Neural cell (in vitro differentiated cells): ENCODE data around the gene CXCL1. TPM values are rescaled to one million over a fixed set of nuclear protein-coding genes. Genes with fewer than 3 reads are reported as not detected.

Source experiments
- H2AFZ ChIP-seq: fragments of 200-600, 300-800 bp; sonication (generic), shearing (Covaris generic); 2 replicates; pipeline ENCODE4 v1.6.0; 2014; ENCODE audit warnings: low read depth, mild to moderate bottlenecking, antibody characterized with exemption, low read length, moderate library complexity
- H3F3A ChIP-seq: fragments of 200-600 bp; shearing (Covaris generic); 2 replicates; pipeline ENCODE4 v1.6.1; 2016; ENCODE audit warnings: mild to moderate bottlenecking, moderate library complexity, mixed read lengths, antibody characterized with exemption, low read length; ENCODE audit not compliant: insufficient read depth, poor library complexity, severe bottlenecking
- H3K27ac ChIP-seq: fragments of 200-600, 300-800 bp; sonication (generic), shearing (Covaris generic); 2 replicates; pipeline ENCODE4 v1.5.1; 2014; ENCODE audit warnings: mild to moderate bottlenecking, low read length, moderate library complexity
- H3K27me3 ChIP-seq: fragments of 300-800, 200-600 bp; sonication (generic), shearing (Covaris generic); 2 replicates; pipeline ENCODE4 v1.6.0; 2014; ENCODE audit warnings: mild to moderate bottlenecking, low read depth, low read length, moderate library complexity; ENCODE audit not compliant: insufficient read depth
- H3K36me3 ChIP-seq: fragments of 300-800, 200-600 bp; sonication (generic), shearing (Covaris generic); 2 replicates; pipeline ENCODE4 v1.5.1; 2014; ENCODE audit warnings: mild to moderate bottlenecking, antibody characterized with exemption, low read length, moderate library complexity; ENCODE audit not compliant: insufficient read depth
- H3K4me2 ChIP-seq: fragments of 300-800, 200-600 bp; sonication (generic), shearing (Covaris generic); 2 replicates; pipeline ENCODE4 v1.6.0; 2014; ENCODE audit warnings: mild to moderate bottlenecking, low read length
- H3K4me3 ChIP-seq: fragments of 300-800, 200-600 bp; sonication (generic), shearing (Covaris generic); 2 replicates; pipeline ENCODE4 v1.5.1; 2014; ENCODE audit warnings: mild to moderate bottlenecking, low read length, moderate library complexity
- H3K79me2 ChIP-seq: fragments of 200-600 bp; shearing (Covaris generic); replicated peaks from 2 replicates; pipeline ENCODE4 v1.6.0; 2014; ENCODE audit warnings: mild to moderate bottlenecking, low read length, moderate library complexity; ENCODE audit not compliant: insufficient read depth
- H3K9ac ChIP-seq: fragments of 300-800, 200-600 bp; sonication (generic), shearing (Covaris generic); 2 replicates; pipeline ENCODE4 v1.6.1; 2016; ENCODE audit warnings: mild to moderate bottlenecking, low read length, mixed read lengths
- H3K9me2 ChIP-seq: fragments of 200-600 bp; shearing (Covaris generic); 2 replicates; pipeline ENCODE4 v1.6.1; 2016; ENCODE audit warnings: mild to moderate bottlenecking, low read length, mixed read lengths; ENCODE audit not compliant: insufficient read depth
- H3K9me3 ChIP-seq: fragments of 200-600, 300-800 bp; sonication (generic), shearing (Covaris generic); 2 replicates; pipeline ENCODE4 v1.6.1; 2016; ENCODE audit warnings: mild to moderate bottlenecking, mixed run types, low read length, moderate library complexity, mixed read lengths
- H4K20me1 ChIP-seq: fragments of 200-600 bp; shearing (Covaris generic); 2 replicates; pipeline ENCODE4 v1.6.1; 2016; ENCODE audit warnings: mild to moderate bottlenecking, mixed run types; ENCODE audit not compliant: insufficient read depth
- EP300 ChIP-seq: fragments of 450-650 bp; conservative IDR thresholded peaks from 2 replicates; pipeline ENCODE4 v1.6.1; 2014; ENCODE audit warnings: antibody characterized with exemption, mild to moderate bottlenecking, moderate library complexity; ENCODE audit not compliant: poor library complexity, severe bottlenecking
- EZH2 ChIP-seq: fragments of 200-600, 300-800 bp; shearing (Covaris generic), sonication (generic); IDR thresholded peaks from 2 replicates; pipeline ENCODE4 v1.6.1; 2014; ENCODE audit warnings: antibody characterized with exemption, low read length, borderline replicate concordance, mild to moderate bottlenecking; ENCODE audit not compliant: insufficient read depth, poor library complexity, severe bottlenecking
- MXI1 ChIP-seq: fragments of 450-650 bp; conservative IDR thresholded peaks from 2 replicates; pipeline ENCODE4 v1.6.1; 2014; ENCODE audit warnings: antibody characterized with exemption, mild to moderate bottlenecking; ENCODE audit not compliant: poor library complexity, severe bottlenecking
- POLR2AphosphoS5 ChIP-seq: IDR thresholded peaks from 2 replicates; pipeline ENCODE4 v1.6.1; 2012
- RAD21 ChIP-seq: fragments of 450-650 bp; conservative IDR thresholded peaks from 2 replicates; pipeline ENCODE4 v1.6.1; 2014; ENCODE audit warnings: antibody characterized with exemption, mild to moderate bottlenecking, moderate library complexity
- SMC3 ChIP-seq: fragments of 450-650 bp; conservative IDR thresholded peaks from 2 replicates; pipeline ENCODE4 v1.6.1; 2014; ENCODE audit warnings: antibody characterized with exemption, mild to moderate bottlenecking, moderate library complexity; ENCODE audit not compliant: poor library complexity
- TAF1 ChIP-seq: IDR thresholded peaks from 2 replicates; pipeline ENCODE4 v1.6.1; 2012; ENCODE audit warnings: low read depth
- polyA plus RNA-seq: library from polyadenylated mRNA; depleted of rRNA; stranded (reverse); fragments of >200 nt; gene quantifications from 2 replicates; pipeline ENCODE4 v1.2.3, GENCODE V29; 2014
- TF ChIP-seq, protein P1 (sequence below): fragments of 450-650 bp; IDR thresholded peaks from 2 replicates; pipeline ENCODE4 v1.5.1; 2014; ENCODE audit warnings: antibody characterized with exemption, mild to moderate bottlenecking, moderate library complexity; ENCODE audit not compliant: poor library complexity, severe bottlenecking
- TF ChIP-seq, protein P2 (sequence below): IDR thresholded peaks from 2 replicates; pipeline ENCODE4 v1.6.1; 2012; ENCODE audit warnings: borderline replicate concordance

CXCL1 gene
- polyA plus RNA-seq, 1 donor from 2014 or later: not detected

DNA sequence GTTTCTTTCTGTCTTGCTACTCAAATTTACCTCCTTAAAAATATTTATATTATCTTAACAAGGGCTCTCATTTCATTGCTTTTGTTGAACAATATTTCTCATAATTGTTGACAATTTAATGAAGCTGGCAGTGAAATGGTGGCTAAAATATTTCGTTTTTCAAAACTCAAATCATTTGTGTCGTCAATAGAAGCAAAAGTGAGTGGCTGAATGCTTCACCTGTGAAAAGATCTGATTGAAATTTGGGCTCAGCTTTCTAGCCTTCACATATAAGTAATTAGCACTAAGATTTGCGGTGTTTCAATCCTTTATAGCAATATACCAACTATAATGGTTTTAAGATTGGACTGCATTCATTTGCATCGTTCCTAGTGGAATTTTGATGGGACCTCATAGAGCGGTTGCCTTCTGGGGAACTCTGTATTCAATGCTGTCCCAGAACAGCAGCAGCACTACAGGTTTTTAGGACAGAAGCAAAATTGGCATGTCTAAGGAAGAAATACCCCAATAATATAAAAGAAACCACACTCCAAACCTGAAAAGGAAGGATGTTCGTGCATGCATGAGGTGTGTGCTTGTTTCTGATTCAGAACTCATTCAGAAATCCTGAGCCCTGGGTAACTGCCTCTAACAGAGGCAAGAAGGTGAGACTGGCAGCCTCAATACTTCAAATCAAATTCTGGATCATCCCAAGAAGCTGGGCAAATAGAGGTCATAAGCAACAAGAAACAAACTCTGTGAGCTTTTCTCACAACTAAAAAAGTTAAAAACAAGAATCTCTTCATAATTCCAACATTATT lies 2.5 kb downstream of the CXCL1 start:
- Histone ChIP-seq H3K4me2 (no peak overlapping the region), H3K4me3 (no peak overlapping the region), H3K79me2 (no peaks in the 10 kb centered on the region), H2AFZ (no peak overlapping the region), H4K20me1 (no peaks in the 10 kb centered on the region), H3K9ac (no peak overlapping the region), H3K36me3 (no peaks in the 10 kb centered on the region), H3K9me2 (no peaks in the 10 kb centered on the region), H3K9me3 (no peaks in the 10 kb centered on the region), H3K27me3 (peaks cover 27% of the 10 kb centered on the region), H3F3A (no peaks in the 10 kb centered on the region), H3K27ac (no peak overlapping the region)
- TF ChIP-seq, protein P1, sequence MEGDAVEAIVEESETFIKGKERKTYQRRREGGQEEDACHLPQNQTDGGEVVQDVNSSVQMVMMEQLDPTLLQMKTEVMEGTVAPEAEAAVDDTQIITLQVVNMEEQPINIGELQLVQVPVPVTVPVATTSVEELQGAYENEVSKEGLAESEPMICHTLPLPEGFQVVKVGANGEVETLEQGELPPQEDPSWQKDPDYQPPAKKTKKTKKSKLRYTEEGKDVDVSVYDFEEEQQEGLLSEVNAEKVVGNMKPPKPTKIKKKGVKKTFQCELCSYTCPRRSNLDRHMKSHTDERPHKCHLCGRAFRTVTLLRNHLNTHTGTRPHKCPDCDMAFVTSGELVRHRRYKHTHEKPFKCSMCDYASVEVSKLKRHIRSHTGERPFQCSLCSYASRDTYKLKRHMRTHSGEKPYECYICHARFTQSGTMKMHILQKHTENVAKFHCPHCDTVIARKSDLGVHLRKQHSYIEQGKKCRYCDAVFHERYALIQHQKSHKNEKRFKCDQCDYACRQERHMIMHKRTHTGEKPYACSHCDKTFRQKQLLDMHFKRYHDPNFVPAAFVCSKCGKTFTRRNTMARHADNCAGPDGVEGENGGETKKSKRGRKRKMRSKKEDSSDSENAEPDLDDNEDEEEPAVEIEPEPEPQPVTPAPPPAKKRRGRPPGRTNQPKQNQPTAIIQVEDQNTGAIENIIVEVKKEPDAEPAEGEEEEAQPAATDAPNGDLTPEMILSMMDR: no peak
- TF ChIP-seq MXI1 (no peak), EZH2 (no peak), POLR2AphosphoS5 (no peak), TAF1 (no peak), RAD21 (no peak), SMC3 (no peak), EP300 (no peak)
- TF ChIP-seq, protein P2, sequence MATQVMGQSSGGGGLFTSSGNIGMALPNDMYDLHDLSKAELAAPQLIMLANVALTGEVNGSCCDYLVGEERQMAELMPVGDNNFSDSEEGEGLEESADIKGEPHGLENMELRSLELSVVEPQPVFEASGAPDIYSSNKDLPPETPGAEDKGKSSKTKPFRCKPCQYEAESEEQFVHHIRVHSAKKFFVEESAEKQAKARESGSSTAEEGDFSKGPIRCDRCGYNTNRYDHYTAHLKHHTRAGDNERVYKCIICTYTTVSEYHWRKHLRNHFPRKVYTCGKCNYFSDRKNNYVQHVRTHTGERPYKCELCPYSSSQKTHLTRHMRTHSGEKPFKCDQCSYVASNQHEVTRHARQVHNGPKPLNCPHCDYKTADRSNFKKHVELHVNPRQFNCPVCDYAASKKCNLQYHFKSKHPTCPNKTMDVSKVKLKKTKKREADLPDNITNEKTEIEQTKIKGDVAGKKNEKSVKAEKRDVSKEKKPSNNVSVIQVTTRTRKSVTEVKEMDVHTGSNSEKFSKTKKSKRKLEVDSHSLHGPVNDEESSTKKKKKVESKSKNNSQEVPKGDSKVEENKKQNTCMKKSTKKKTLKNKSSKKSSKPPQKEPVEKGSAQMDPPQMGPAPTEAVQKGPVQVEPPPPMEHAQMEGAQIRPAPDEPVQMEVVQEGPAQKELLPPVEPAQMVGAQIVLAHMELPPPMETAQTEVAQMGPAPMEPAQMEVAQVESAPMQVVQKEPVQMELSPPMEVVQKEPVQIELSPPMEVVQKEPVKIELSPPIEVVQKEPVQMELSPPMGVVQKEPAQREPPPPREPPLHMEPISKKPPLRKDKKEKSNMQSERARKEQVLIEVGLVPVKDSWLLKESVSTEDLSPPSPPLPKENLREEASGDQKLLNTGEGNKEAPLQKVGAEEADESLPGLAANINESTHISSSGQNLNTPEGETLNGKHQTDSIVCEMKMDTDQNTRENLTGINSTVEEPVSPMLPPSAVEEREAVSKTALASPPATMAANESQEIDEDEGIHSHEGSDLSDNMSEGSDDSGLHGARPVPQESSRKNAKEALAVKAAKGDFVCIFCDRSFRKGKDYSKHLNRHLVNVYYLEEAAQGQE: no peak

DNA sequence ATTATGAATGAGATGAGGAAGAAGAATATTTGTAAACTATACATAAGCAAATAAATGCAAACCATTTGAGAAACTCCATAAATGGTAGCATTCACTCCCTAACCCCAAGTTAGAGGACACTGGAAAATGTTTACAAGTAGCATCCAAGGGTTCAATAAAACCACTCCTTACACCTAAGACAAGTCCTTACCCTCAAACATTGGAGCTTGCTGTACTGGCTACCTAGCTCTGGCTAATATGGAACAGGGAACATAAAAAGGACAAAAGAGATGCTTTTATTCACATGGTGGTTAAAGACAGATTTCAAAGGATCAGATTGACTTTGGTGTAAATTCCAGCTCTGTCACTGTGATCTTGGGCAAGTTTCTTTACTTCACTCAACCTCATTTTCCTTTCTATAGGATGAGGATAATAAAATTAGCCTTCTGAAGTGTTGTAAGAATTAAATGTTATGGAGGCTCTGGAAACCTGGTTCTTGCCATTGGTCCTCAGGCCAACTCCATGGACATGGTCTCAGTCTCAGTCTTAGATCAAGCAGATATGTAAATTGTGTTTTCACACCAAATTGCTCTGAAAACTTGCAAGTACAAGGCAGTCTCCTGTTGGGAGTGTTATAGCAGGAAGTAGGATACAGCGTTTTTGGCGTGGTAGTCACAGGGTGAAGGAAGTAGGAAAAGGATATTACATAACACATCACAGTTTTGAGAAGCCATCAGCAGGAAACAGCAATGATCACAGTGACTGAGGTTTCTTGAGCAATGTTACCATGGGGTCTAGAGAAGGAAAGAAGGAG lies 3.3 kb downstream of the CXCL1 start:
- Histone ChIP-seq H3K9me2 (no peaks in the 10 kb centered on the region), H3K9ac (no peak overlapping the region), H3K36me3 (no peaks in the 10 kb centered on the region), H3K27me3 (peaks cover 27% of the 10 kb centered on the region), H4K20me1 (no peaks in the 10 kb centered on the region), H3K79me2 (no peaks in the 10 kb centered on the region), H3K27ac (no peak overlapping the region), H3F3A (no peaks in the 10 kb centered on the region), H3K9me3 (no peaks in the 10 kb centered on the region), H3K4me3 (no peak overlapping the region), H2AFZ (no peak overlapping the region), H3K4me2 (no peak overlapping the region)
- TF ChIP-seq, protein P2: no peak
- no peak for TF ChIP-seq EP300
- no peak for TF ChIP-seq POLR2AphosphoS5
- no peak for TF ChIP-seq RAD21
- TF ChIP-seq SMC3: no peak
- TF ChIP-seq EZH2: no peak
- TF ChIP-seq, protein P1: no peak
- no peak for TF ChIP-seq TAF1
- no peak for TF ChIP-seq MXI1
